ENCODE results near the gene SFXN1.

SFXN1 gene

GRCh38 chr5:175465282-175465681, 13.1 kb upstream of the SFXN1 start:
- DNase-seq (ENCODE audit: low spot score): no peak

GRCh38 chr5:175466700-175467318, 11.6 kb upstream of the SFXN1 start:
- DNase-seq (ENCODE audit: low spot score): no peak

- no peak for DNase-seq (ENCODE audit: low spot score)
Observed at GRCh38 chr5:175467983-175468690, 10.2 kb upstream of the SFXN1 start.

- no peak for DNase-seq (ENCODE audit: low spot score)
Observed at GRCh38 chr5:175468892-175469291, 9.5 kb upstream of the SFXN1 start.

- no peak for DNase-seq (ENCODE audit: low spot score)
Observed at GRCh38 chr5:175469916-175470315, 8.4 kb upstream of the SFXN1 start.

GRCh38 chr5:175470781-175471180, 7.6 kb upstream of the SFXN1 start:
- no peak for DNase-seq (ENCODE audit: low spot score)

GRCh38 chr5:175471196-175471595, 7.2 kb upstream of the SFXN1 start:
- no peak for DNase-seq (ENCODE audit: low spot score)

GRCh38 chr5:175471628-175472027, 6.7 kb upstream of the SFXN1 start:
- DNase-seq (ENCODE audit: low spot score): no peak

GRCh38 chr5:175472378-175472777, 6.0 kb upstream of the SFXN1 start:
- no peak for DNase-seq (ENCODE audit: low spot score)

- no peak for DNase-seq (ENCODE audit: low spot score)
Observed at GRCh38 chr5:175475248-175475647, 3.1 kb upstream of the SFXN1 start.

GRCh38 chr5:175477440-175477839, 920 bp upstream of the SFXN1 start:
- DNase-seq (ENCODE audit: low spot score): no peak

GRCh38 chr5:175478008-175478383, 364 bp upstream of the SFXN1 start:
- DNase-seq (ENCODE audit: low spot score): no peak

- DNase-seq (ENCODE audit: low spot score): no peak
Observed at GRCh38 chr5:175479125-175479881, 943 bp downstream of the SFXN1 start.

GRCh38 chr5:175483337-175483736, 5.0 kb downstream of the SFXN1 start:
- DNase-seq (ENCODE audit: low spot score): no peak

GRCh38 chr5:175484322-175484721, 6.0 kb downstream of the SFXN1 start:
- DNase-seq (ENCODE audit: low spot score): no peak

GRCh38 chr5:175484829-175485228, 6.5 kb downstream of the SFXN1 start:
- DNase-seq (ENCODE audit: low spot score): no peak

GRCh38 chr5:175485631-175486030, 7.3 kb downstream of the SFXN1 start:
- DNase-seq (ENCODE audit: low spot score): no peak

- DNase-seq (ENCODE audit: low spot score): no peak
Observed at GRCh38 chr5:175487514-175488222, 9.3 kb downstream of the SFXN1 start.

- no peak for DNase-seq (ENCODE audit: low spot score)
Observed at GRCh38 chr5:175489693-175490443, 11.5 kb downstream of the SFXN1 start.

- no peak for DNase-seq (ENCODE audit: low spot score)
Observed at GRCh38 chr5:175491223-175491622, 12.9 kb downstream of the SFXN1 start.

- DNase-seq (ENCODE audit: low spot score): no peak
Observed at GRCh38 chr5:175493260-175493659, 14.9 kb downstream of the SFXN1 start.

GRCh38 chr5:175493726-175494125, 15.4 kb downstream of the SFXN1 start:
- no peak for DNase-seq (ENCODE audit: low spot score)
